ENCODE data around the gene ASCC3. TPM values are rescaled to one million over a fixed set of nuclear protein-coding genes. Genes with fewer than 3 reads are reported as not detected.

The ASCC3 gene
- total and polyA plus RNA-seq, 2 donors (not counting 3 experiments of a cell fraction or from before 2014, with no cell fraction given), result 15.7 to 57.2 TPM

GRCh38 chr6:100753421-100753820 is 127.7 kb downstream of the ASCC3 start:
- FAIRE-seq, result no peak

GRCh38 chr6:100751590-100751989 is 129.5 kb downstream of the ASCC3 start:
- POLR2A ChIA-PET, result no interaction called here
- Histone ChIP-seq H3K27ac (ENCODE audit: insufficient read depth, low read depth, low read length) (no peak overlapping the region), H3K4me3 (replicated peaks in 1 of 3; ENCODE audit: insufficient read depth in 1 of 3, low read depth in 1 of 3, low read length in 3 of 3) (no peak overlapping the region), H3K9ac (replicated peaks; ENCODE audit: extremely low read depth, insufficient read depth, low read length) (no peak overlapping the region), H4K20me1 (replicated peaks; ENCODE audit: control insufficient read depth, extremely low read depth, insufficient read depth, low read length) (no peaks in the 10 kb centered on the region), H2AFZ (ENCODE audit: low read depth, low read length) (no peak overlapping the region), H3K27me3 (ENCODE audit: control insufficient read depth in 2 of 2, insufficient read depth in 2 of 2, low read length in 2 of 2) (no peaks in the 10 kb centered on the region), H3K4me2 (ENCODE audit: insufficient read depth, low read length) (no peak overlapping the region), H3K9me1 (replicated peaks; ENCODE audit: control insufficient read depth, extremely low read depth, insufficient read depth, low read length) (no peaks in the 10 kb centered on the region), H3K4me1 (ENCODE audit: control insufficient read depth, extremely low read depth, insufficient read depth, low read length) (no peaks in the 10 kb centered on the region), H3K79me2 (ENCODE audit: control insufficient read depth, insufficient read depth, low read length) (no peaks in the 10 kb centered on the region), H3K36me3 (ENCODE audit: control insufficient read depth in 2 of 2, extremely low read depth in 1 of 2, insufficient read depth in 2 of 2, low read length in 2 of 2) (no peaks in the 10 kb centered on the region), H3K9me3 (replicated peaks; ENCODE audit: control insufficient read depth, insufficient read depth, low read length) (no peaks in the 10 kb centered on the region)
- dilution Hi-C loops (cut with MboI; ENCODE audit: extremely low pct_ligation_motif_present, low sequenced_read_pairs), result no loop called here
- CTCF ChIA-PET, result no interaction called here
- TF ChIP-seq MYC (IDR thresholded peaks at IDR 0.05; ENCODE audit: low read depth, low read length), result no peak
- TF ChIP-seq POLR2A (IDR thresholded peaks at IDR 0.05; ENCODE audit: low read depth, low read length), result no peak
- no peak for TF ChIP-seq POLR2AphosphoS5 (IDR thresholded peaks at IDR 0.05; ENCODE audit: insufficient read depth, low read depth, low read length)
- no peak for TF ChIP-seq EZH2 (IDR thresholded peaks at IDR 0.05; ENCODE audit: borderline replicate concordance, low read depth, low read length, severe bottlenecking)
- no peak for TF ChIP-seq GATA2 (IDR thresholded peaks at IDR 0.05; ENCODE audit: insufficient read depth, insufficient read length, low read depth, low read length)
- TF ChIP-seq FOS (IDR thresholded peaks at IDR 0.05; ENCODE audit: borderline replicate concordance, insufficient read depth, low read length), result no peak
- TF ChIP-seq JUN (IDR thresholded peaks at IDR 0.05; ENCODE audit: borderline replicate concordance, insufficient read depth, insufficient read length, low read depth), result no peak
- TF ChIP-seq CTCF (IDR thresholded peaks at IDR 0.05; ENCODE audit: extremely low read depth in 1 of 2, insufficient read depth in 1 of 2, low read depth in 1 of 2, low read length in 2 of 2), result no peak
- no peak for TF ChIP-seq MAX (IDR thresholded peaks at IDR 0.05; ENCODE audit: insufficient read depth, insufficient read length)
- BruUV-seq (replicated peaks), result no TSS peak
- DNase-seq (ENCODE audit: low read depth, low spot score) (no peak), FAIRE-seq (no peak)
- intact Hi-C loops (cut with micrococcal nuclease), result no loop called here

More at GRCh38 chr6:100753421-100753820, 127.7 kb downstream of the ASCC3 start:
- Histone ChIP-seq H3K4me1 (ENCODE audit: control insufficient read depth, extremely low read depth, insufficient read depth, low read length) (no peaks in the 10 kb centered on the region), H3K36me3 (ENCODE audit: control insufficient read depth in 2 of 2, extremely low read depth in 1 of 2, insufficient read depth in 2 of 2, low read length in 2 of 2) (no peaks in the 10 kb centered on the region), H3K27ac (ENCODE audit: insufficient read depth, low read depth, low read length) (no peak overlapping the region), H3K4me3 (replicated peaks in 1 of 3; ENCODE audit: insufficient read depth in 1 of 3, low read depth in 1 of 3, low read length in 3 of 3) (no peak overlapping the region), H3K9ac (replicated peaks; ENCODE audit: extremely low read depth, insufficient read depth, low read length) (no peak overlapping the region), H3K9me1 (replicated peaks; ENCODE audit: control insufficient read depth, extremely low read depth, insufficient read depth, low read length) (no peaks in the 10 kb centered on the region), H4K20me1 (replicated peaks; ENCODE audit: control insufficient read depth, extremely low read depth, insufficient read depth, low read length) (no peaks in the 10 kb centered on the region), H3K27me3 (ENCODE audit: control insufficient read depth in 2 of 2, insufficient read depth in 2 of 2, low read length in 2 of 2) (no peaks in the 10 kb centered on the region), H2AFZ (ENCODE audit: low read depth, low read length) (no peak overlapping the region), H3K9me3 (replicated peaks; ENCODE audit: control insufficient read depth, insufficient read depth, low read length) (no peaks in the 10 kb centered on the region), H3K79me2 (ENCODE audit: control insufficient read depth, insufficient read depth, low read length) (no peaks in the 10 kb centered on the region), H3K4me2 (ENCODE audit: insufficient read depth, low read length) (no peak overlapping the region)
- POLR2A ChIA-PET, result no interaction called here
- CTCF ChIA-PET, result no interaction called here
- TF ChIP-seq MAX (IDR thresholded peaks at IDR 0.05; ENCODE audit: insufficient read depth, insufficient read length), result no peak
- TF ChIP-seq MYC (IDR thresholded peaks at IDR 0.05; ENCODE audit: low read depth, low read length), result no peak
- no peak for DNase-seq (ENCODE audit: low read depth, low spot score)
- intact Hi-C loops (cut with micrococcal nuclease), result no loop called here
- dilution Hi-C loops (cut with MboI; ENCODE audit: extremely low pct_ligation_motif_present, low sequenced_read_pairs), result no loop called here
- no TSS peak for BruUV-seq (replicated peaks)
